MM.1S (cell line): Measurements from ENCODE around the gene GPX4.

ENCODE experiments used
- EZH2 ChIP-seq: fragments of 300-600 bp; sonication (generic); optimal IDR thresholded peaks from 2 replicates; pipeline ENCODE3; 2017; ENCODE audit warnings: low read depth, mild to moderate bottlenecking, antibody characterized with exemption, low read length, mixed read lengths
- TF ChIP-seq, protein P1 (sequence below): fragments of 300-600 bp; sonication (generic); IDR thresholded peaks from 2 replicates; pipeline ENCODE4 v1.5.1; 2016; ENCODE audit warnings: antibody characterized with exemption, low read length, mixed read lengths

DNA sequence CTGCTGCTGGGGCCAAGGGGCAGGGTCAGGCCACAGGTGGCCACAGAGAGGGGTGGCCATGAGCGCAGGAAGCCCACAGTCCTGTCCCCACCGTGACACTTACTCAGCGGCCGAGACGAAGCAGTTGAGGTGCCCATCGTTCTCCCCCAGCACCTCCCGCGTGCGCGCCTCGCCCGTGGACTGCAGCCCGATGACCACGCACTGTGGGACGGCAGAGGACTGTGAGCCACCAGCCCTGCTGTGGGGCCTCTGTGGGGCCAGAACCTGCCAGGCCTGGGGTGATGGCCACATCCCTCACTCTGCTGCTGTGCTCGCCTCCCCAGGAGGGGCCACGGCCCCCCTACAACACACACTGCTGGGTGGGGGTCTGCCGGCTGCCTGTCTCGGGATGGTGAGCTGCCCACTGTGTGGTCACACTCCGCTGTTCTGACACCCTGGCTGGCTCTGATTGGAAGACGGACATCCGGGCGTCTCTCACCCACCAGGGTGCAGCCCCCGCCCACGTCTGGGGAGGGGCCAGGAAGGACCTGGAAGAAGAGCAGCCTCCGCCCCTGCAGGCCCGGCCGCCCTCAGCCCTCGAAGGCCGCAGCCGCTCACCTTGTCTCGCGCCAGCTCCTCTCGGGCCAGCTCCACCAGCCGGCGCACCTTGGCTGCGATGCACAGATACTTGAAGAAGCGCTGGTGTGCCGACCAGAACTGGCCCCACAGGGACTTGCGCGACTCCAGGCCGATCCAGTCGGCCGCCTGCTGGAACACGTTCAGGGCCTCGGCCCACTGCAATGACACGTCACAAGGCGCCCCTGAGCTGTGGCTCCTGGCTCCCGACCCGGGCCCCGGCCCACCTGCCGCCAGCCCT, 13.2 kb downstream of the GPX4 start:
- TF ChIP-seq, protein P1, sequence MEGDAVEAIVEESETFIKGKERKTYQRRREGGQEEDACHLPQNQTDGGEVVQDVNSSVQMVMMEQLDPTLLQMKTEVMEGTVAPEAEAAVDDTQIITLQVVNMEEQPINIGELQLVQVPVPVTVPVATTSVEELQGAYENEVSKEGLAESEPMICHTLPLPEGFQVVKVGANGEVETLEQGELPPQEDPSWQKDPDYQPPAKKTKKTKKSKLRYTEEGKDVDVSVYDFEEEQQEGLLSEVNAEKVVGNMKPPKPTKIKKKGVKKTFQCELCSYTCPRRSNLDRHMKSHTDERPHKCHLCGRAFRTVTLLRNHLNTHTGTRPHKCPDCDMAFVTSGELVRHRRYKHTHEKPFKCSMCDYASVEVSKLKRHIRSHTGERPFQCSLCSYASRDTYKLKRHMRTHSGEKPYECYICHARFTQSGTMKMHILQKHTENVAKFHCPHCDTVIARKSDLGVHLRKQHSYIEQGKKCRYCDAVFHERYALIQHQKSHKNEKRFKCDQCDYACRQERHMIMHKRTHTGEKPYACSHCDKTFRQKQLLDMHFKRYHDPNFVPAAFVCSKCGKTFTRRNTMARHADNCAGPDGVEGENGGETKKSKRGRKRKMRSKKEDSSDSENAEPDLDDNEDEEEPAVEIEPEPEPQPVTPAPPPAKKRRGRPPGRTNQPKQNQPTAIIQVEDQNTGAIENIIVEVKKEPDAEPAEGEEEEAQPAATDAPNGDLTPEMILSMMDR, result no peak
- no peak for TF ChIP-seq EZH2
